ENCODE measurements around the gene TTYH3. TPM values are rescaled to one million over a fixed set of nuclear protein-coding genes. Genes with fewer than 3 reads are reported as not detected.
"Not testable (repeated sequence)": the region's sequence is repeated elsewhere in the genome, so short reads cannot be mapped to it uniquely, and the experiment has no call there.

Gene TTYH3
- polyA plus RNA-seq, 6 donors from 2014 or later: 1.2 to 4.4 (median 2.5) TPM

- peaks cover 8 to 10% (median 8%) of the 10 kb centered on the region in 3 donors for H3K4me1 Mint-ChIP-seq
- H3K9me3 Mint-ChIP-seq; DNase-seq; H3K4me3 Mint-ChIP-seq; H3K27ac Mint-ChIP-seq; ATAC-seq (ENCODE audit: low read depth in 2 of 2); H3K36me3 Mint-ChIP-seq: not testable (repeated sequence)
- H3K27me3 Mint-ChIP-seq: peaks cover 20 to 42% (median 31%) of the 10 kb centered on the region in 3 donors
These were observed 60.2 kb downstream of the TTYH3 start for GRCh38 chr7:2691932-2692439.

- ATAC-seq (ENCODE audit: low read depth in 2 of 2) (no peak), DNase-seq (no peak)
- peak overlapping the region in 2 of 6 donors; percentile 37 to 64 for H3K27ac Mint-ChIP-seq
These were observed 60.8 kb downstream of the TTYH3 start for GRCh38 chr7:2692543-2692942.

GRCh38 chr7:2693420-2694121 is 61.8 kb downstream of the TTYH3 start:
- not testable (repeated sequence) for H3K36me3 Mint-ChIP-seq; H3K27ac Mint-ChIP-seq; H3K9me3 Mint-ChIP-seq; DNase-seq; H3K4me3 Mint-ChIP-seq; ATAC-seq (ENCODE audit: low read depth in 2 of 2)
- Mint-ChIP-seq H3K27me3 (peaks cover 19 to 36% (median 28%) of the 10 kb centered on the region in 3 donors), H3K4me1 (peaks cover 9 to 13% (median 13%) of the 10 kb centered on the region in 3 donors)

More at GRCh38 chr7:2692543-2692942, 60.8 kb downstream of the TTYH3 start:
- peaks cover 8 to 10% (median 8%) of the 10 kb centered on the region in 3 donors for H3K4me1 Mint-ChIP-seq
- H3K27me3 Mint-ChIP-seq: peaks cover 20 to 37% (median 31%) of the 10 kb centered on the region in 3 donors
- no peaks in the 10 kb centered on the region for H3K36me3 Mint-ChIP-seq
- H3K4me3 Mint-ChIP-seq: no peak overlapping the region
- H3K9me3 Mint-ChIP-seq: no peaks in the 10 kb centered on the region

- Mint-ChIP-seq H3K4me1 (peaks cover 9 to 13% (median 13%) of the 10 kb centered on the region in 3 donors), H3K27me3 (peaks cover 13 to 31% (median 23%) of the 10 kb centered on the region in 3 donors), H3K27ac (peak overlapping the region in 1 of 6 donors; percentile 41)
- not testable (repeated sequence) for ATAC-seq (ENCODE audit: low read depth in 2 of 2); H3K4me3 Mint-ChIP-seq; H3K36me3 Mint-ChIP-seq; DNase-seq; H3K9me3 Mint-ChIP-seq
These were observed 62.3 kb downstream of the TTYH3 start for GRCh38 chr7:2694122-2694436.

- H3K4me3 Mint-ChIP-seq: peak overlapping the region in 7 of 8 donors; percentile 10 to 91 (median 57)
- no peaks in the 10 kb centered on the region for H3K9me3 Mint-ChIP-seq
- DNase-seq (peak; percentile 57), ATAC-seq (ENCODE audit: low read depth in 2 of 2) (peak; percentile 85 to 86)
- H3K36me3 Mint-ChIP-seq: no peaks in the 10 kb centered on the region
- peaks cover 15 to 18% (median 18%) of the 10 kb centered on the region in 3 donors for H3K4me1 Mint-ChIP-seq
- H3K27ac Mint-ChIP-seq: peak overlapping the region in 3 of 6 donors; percentile 17 to 88 (median 84)
- peaks cover 4 to 33% (median 16%) of the 10 kb centered on the region in 3 donors for H3K27me3 Mint-ChIP-seq
These were observed 66.9 kb downstream of the TTYH3 start for GRCh38 chr7:2698581-2699288.

- Mint-ChIP-seq H3K27me3 (peaks cover 4 to 33% (median 16%) of the 10 kb centered on the region in 3 donors), H3K36me3 (no peaks in the 10 kb centered on the region), H3K27ac (peak overlapping the region in 5 of 6 donors; percentile 17 to 89 (median 84)), H3K9me3 (no peaks in the 10 kb centered on the region), H3K4me1 (peaks cover 15 to 18% (median 18%) of the 10 kb centered on the region in 3 donors), H3K4me3 (peak overlapping the region in 7 of 8 donors; percentile 10 to 91 (median 57))
- ATAC-seq (ENCODE audit: low read depth in 2 of 2) (no peak), DNase-seq (no peak)
These were observed 67.5 kb downstream of the TTYH3 start for GRCh38 chr7:2699289-2699620.

- Mint-ChIP-seq H3K36me3 (no peaks in the 10 kb centered on the region), H3K27me3 (peaks cover 4 to 33% (median 16%) of the 10 kb centered on the region in 3 donors), H3K4me3 (no peak overlapping the region), H3K4me1 (peaks cover 15 to 18% (median 18%) of the 10 kb centered on the region in 3 donors), H3K27ac (peak overlapping the region in 3 of 6 donors; percentile 7 to 73 (median 53)), H3K9me3 (no peaks in the 10 kb centered on the region)
- DNase-seq: no peak
- no peak for ATAC-seq (ENCODE audit: low read depth in 2 of 2)
These were observed 68.5 kb downstream of the TTYH3 start for GRCh38 chr7:2700141-2700850.

- Mint-ChIP-seq H3K4me1 (peaks cover 15 to 18% (median 18%) of the 10 kb centered on the region in 3 donors), H3K9me3 (no peaks in the 10 kb centered on the region), H3K4me3 (peak overlapping the region in 1 of 8 donors; percentile 51), H3K27ac (peak overlapping the region in 1 of 6 donors; percentile 52), H3K36me3 (no peaks in the 10 kb centered on the region), H3K27me3 (peaks cover 4 to 33% (median 16%) of the 10 kb centered on the region in 3 donors)
- no peak for ATAC-seq (ENCODE audit: low read depth in 2 of 2)
- DNase-seq: no peak
These were observed 69.6 kb downstream of the TTYH3 start for GRCh38 chr7:2701424-2701823.

- DNase-seq (no peak), ATAC-seq (ENCODE audit: low read depth in 2 of 2) (no peak)
- no peaks in the 10 kb centered on the region for H3K36me3 Mint-ChIP-seq
- H3K27me3 Mint-ChIP-seq: peaks cover 4 to 33% (median 16%) of the 10 kb centered on the region in 3 donors
- no peak overlapping the region for H3K27ac Mint-ChIP-seq
- H3K4me3 Mint-ChIP-seq: peak overlapping the region in 1 of 8 donors; percentile 72
- H3K9me3 Mint-ChIP-seq: no peaks in the 10 kb centered on the region
- H3K4me1 Mint-ChIP-seq: peaks cover 15 to 18% (median 18%) of the 10 kb centered on the region in 3 donors
These were observed 70.2 kb downstream of the TTYH3 start for GRCh38 chr7:2701832-2702593.

- DNase-seq (no peak), ATAC-seq (ENCODE audit: low read depth in 2 of 2) (no peak)
- H3K36me3 Mint-ChIP-seq: no peaks in the 10 kb centered on the region
- H3K4me3 Mint-ChIP-seq: peak overlapping the region in 1 of 8 donors; percentile 72
- no peak overlapping the region for H3K27ac Mint-ChIP-seq
- H3K27me3 Mint-ChIP-seq: peaks cover 4 to 33% (median 16%) of the 10 kb centered on the region in 3 donors
- H3K9me3 Mint-ChIP-seq: no peaks in the 10 kb centered on the region
- H3K4me1 Mint-ChIP-seq: peaks cover 15 to 18% (median 18%) of the 10 kb centered on the region in 3 donors
These were observed 70.8 kb downstream of the TTYH3 start for GRCh38 chr7:2702594-2702957.

GRCh38 chr7:2705371-2706096 is 73.7 kb downstream of the TTYH3 start:
- no peak for ATAC-seq (ENCODE audit: low read depth in 2 of 2)
- H3K27me3 Mint-ChIP-seq: peaks cover 4 to 14% (median 12%) of the 10 kb centered on the region in 3 donors
- no peaks in the 10 kb centered on the region for H3K9me3 Mint-ChIP-seq
- H3K36me3 Mint-ChIP-seq: no peaks in the 10 kb centered on the region
- peaks cover 13% of the 10 kb centered on the region in 3 donors for H3K4me1 Mint-ChIP-seq
- H3K4me3 Mint-ChIP-seq: no peak overlapping the region
- no peak for DNase-seq
- peak overlapping the region in 5 of 6 donors; percentile 26 to 90 (median 53) for H3K27ac Mint-ChIP-seq

GRCh38 chr7:2706685-2707126 is 74.9 kb downstream of the TTYH3 start:
- Mint-ChIP-seq H3K27ac (peak overlapping the region in 1 of 6 donors; percentile 84), H3K4me3 (no peak overlapping the region), H3K4me1 (peaks cover 21 to 22% (median 22%) of the 10 kb centered on the region in 3 donors), H3K36me3 (no peaks in the 10 kb centered on the region), H3K9me3 (no peaks in the 10 kb centered on the region), H3K27me3 (peaks cover 4 to 8% (median 6%) of the 10 kb centered on the region in 3 donors)
- DNase-seq (no peak), ATAC-seq (ENCODE audit: low read depth in 2 of 2) (no peak)

Measured in naive B cell (primary cell).